K562 (cell line): Measurements from ENCODE around the gene IGF1R.

Experiments
- ARID3A ChIP-seq: IDR thresholded peaks from 2 replicates; pipeline ENCODE4 v1.6.1; 2012; ENCODE audit warnings: low read depth, low read length, improper control_type of control experiment, borderline replicate concordance
- BHLHE40 ChIP-seq: IDR thresholded peaks from 2 replicates; pipeline ENCODE4 v1.6.1; 2011; ENCODE audit warnings: low read length, improper control_type of control experiment
- CHD2 ChIP-seq: IDR thresholded peaks from 2 replicates; pipeline ENCODE4 v1.6.1; 2011; ENCODE audit warnings: low read depth, low read length
- CTCF ChIP-seq, 3 experiments: IDR thresholded peaks in 2 of 3; conservative IDR thresholded peaks in 1 of 3; 2 replicates each; pipeline ENCODE4 v1.5.1; 2011 to 2012; ENCODE audit warnings: low read length in 3 of 3, mild to moderate bottlenecking in 3 of 3, control low read depth in 2 of 3, improper control_type of control experiment in 1 of 3, inconsistent platforms in 1 of 3, low read depth in 1 of 3, mixed read lengths in 1 of 3, moderate library complexity in 1 of 3; ENCODE audit not compliant: insufficient read depth in 2 of 3
- EZH2 ChIP-seq: IDR thresholded peaks from 2 replicates; pipeline ENCODE4 v1.6.1; 2012; ENCODE audit warnings: low read depth, mild to moderate bottlenecking, inconsistent platforms, low read length, borderline replicate concordance
- FOSL1 ChIP-seq: fragments of 200-800 bp; sonication (Bioruptor generic); conservative IDR thresholded peaks from 2 replicates; pipeline ENCODE4 v1.6.1; 2016; ENCODE audit warnings: missing genetic modification characterization, missing compliant biosample characterization
- GABPA ChIP-seq: fragments of 200-800 bp; sonication (Bioruptor generic); conservative IDR thresholded peaks from 2 replicates; pipeline ENCODE4 v1.6.1; 2016; ENCODE audit warnings: low read depth, missing genetic modification characterization, missing compliant biosample characterization
- GTF2B ChIP-seq: IDR thresholded peaks from 2 replicates; pipeline ENCODE4 v1.6.1; 2011; ENCODE audit not compliant: insufficient read length; ENCODE audit errors: extremely low read depth
- NFXL1 ChIP-seq: fragments of 450-650 bp; formaldehyde crosslinking; IDR thresholded peaks from 2 replicates; pipeline ENCODE4 v1.4.0; 2021; ENCODE audit warnings: mild to moderate bottlenecking
- PRPF4 ChIP-seq: fragments of 200-400 bp; formaldehyde crosslinking; IDR thresholded peaks from one replicate; pipeline ENCODE4 v1.6.1; 2017; ENCODE audit warnings: low read length, low read depth, mild to moderate bottlenecking; ENCODE audit not compliant: insufficient read depth, poor library complexity, severe bottlenecking
- TARDBP ChIP-seq: fragments of 450-650 bp; IDR thresholded peaks from 2 replicates; pipeline ENCODE4 v1.6.1; 2016
- TEAD1 ChIP-seq, 2 experiments: fragments of 450-650 bp in 1 of 2; sonication (generic) in 1 of 2; formaldehyde crosslinking; IDR thresholded peaks; 2 replicates each; pipeline versions ENCODE4 v1.4.0 to v1.8.0; 2020 to 2022; ENCODE audit warnings: mild to moderate bottlenecking in 2 of 2, missing genetic modification reagents in 1 of 2
- ZNF146 ChIP-seq: IDR thresholded peaks from one replicate; pipeline ENCODE4 v1.6.1; 2018; ENCODE audit warnings: missing compliant biosample characterization; ENCODE audit not compliant: unreplicated experiment
- TF ChIP-seq, protein P1 (sequence below): sonication (generic); formaldehyde crosslinking; IDR thresholded peaks from 2 replicates; pipeline ENCODE4 v1.8.1; 2023; ENCODE audit warnings: mild to moderate bottlenecking, missing genetic modification reagents, moderate library complexity

DNA sequence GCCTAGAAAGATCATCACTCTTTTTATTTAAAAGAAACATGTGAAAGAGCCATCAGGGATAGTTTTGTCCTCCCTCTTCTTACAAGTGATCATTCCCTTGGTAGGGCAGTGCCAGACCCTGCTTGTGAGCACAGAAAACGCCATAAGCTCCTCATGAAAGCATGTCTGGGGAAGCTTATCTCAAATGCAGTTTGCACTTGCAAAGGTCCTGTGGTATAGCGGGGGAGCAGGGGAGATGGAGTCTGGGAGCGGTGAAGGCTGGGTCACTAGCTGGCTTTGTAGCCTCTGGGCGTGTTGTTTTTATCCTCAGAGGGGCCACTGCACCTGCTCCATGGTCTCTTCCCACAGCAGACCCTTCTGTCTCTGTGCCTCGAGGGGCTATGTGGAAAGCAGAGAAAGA, 141.9 kb downstream of the IGF1R start:
- no peak for TF ChIP-seq FOSL1 (tag)
- TF ChIP-seq CHD2: no peak
- TF ChIP-seq CTCF (IDR thresholded peaks at IDR 0.05 in 2 of 3, conservative IDR thresholded peaks at IDR 0.05 in 1 of 3; ENCODE audit: insufficient read depth in 2 of 3, low read depth in 1 of 3, low read length in 3 of 3): no peak
- no peak for TF ChIP-seq TEAD1 (CRISPR knock-in tag; IDR thresholded peaks at IDR 0.05)
- no peak for TF ChIP-seq EZH2
- TF ChIP-seq NFXL1 (CRISPR knock-in tag): no peak
- TF ChIP-seq ARID3A: no peak
- TF ChIP-seq TARDBP: no peak
- TF ChIP-seq PRPF4: no peak
- no peak for TF ChIP-seq ZNF146 (CRISPR knock-in tag)
- no peak for TF ChIP-seq GTF2B
- no peak for TF ChIP-seq GABPA (tag)
- TF ChIP-seq, protein P1, sequence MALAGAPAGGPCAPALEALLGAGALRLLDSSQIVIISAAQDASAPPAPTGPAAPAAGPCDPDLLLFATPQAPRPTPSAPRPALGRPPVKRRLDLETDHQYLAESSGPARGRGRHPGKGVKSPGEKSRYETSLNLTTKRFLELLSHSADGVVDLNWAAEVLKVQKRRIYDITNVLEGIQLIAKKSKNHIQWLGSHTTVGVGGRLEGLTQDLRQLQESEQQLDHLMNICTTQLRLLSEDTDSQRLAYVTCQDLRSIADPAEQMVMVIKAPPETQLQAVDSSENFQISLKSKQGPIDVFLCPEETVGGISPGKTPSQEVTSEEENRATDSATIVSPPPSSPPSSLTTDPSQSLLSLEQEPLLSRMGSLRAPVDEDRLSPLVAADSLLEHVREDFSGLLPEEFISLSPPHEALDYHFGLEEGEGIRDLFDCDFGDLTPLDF (CRISPR knock-in tag): no peak
- TF ChIP-seq BHLHE40: no peak
